GM18520 (cell line): ENCODE results near the gene SYT8.
"Not testable (repeated sequence)": the region's sequence is repeated elsewhere in the genome, so short reads cannot be mapped to it uniquely, and the experiment has no call there.

Experiments
- ATAC-seq: cut with Tn5 transposase; IDR thresholded peaks from one replicate; pipeline ENCODE4 v1.9.1; 2021; ENCODE audit not compliant: unreplicated experiment

The SYT8 gene, protein sequence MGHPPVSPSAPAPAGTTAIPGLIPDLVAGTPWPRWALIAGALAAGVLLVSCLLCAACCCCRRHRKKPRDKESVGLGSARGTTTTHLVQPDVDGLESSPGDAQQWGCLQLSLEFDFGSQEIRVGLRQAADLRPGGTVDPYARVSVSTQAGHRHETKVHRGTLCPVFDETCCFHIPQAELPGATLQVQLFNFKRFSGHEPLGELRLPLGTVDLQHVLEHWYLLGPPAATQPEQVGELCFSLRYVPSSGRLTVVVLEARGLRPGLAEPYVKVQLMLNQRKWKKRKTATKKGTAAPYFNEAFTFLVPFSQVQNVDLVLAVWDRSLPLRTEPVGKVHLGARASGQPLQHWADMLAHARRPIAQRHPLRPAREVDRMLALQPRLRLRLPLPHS

GRCh38 chr11:1834779-1835670, at the start of gene SYT8:
SYT8 (plus strand) TSS chr11:1834990; CDS start chr11:1835106, 116 bp downstream.
- no peak for ATAC-seq

GRCh38 chr11:1785749-1786413, 48.9 kb upstream of the SYT8 start:
- ATAC-seq: no peak

DNA sequence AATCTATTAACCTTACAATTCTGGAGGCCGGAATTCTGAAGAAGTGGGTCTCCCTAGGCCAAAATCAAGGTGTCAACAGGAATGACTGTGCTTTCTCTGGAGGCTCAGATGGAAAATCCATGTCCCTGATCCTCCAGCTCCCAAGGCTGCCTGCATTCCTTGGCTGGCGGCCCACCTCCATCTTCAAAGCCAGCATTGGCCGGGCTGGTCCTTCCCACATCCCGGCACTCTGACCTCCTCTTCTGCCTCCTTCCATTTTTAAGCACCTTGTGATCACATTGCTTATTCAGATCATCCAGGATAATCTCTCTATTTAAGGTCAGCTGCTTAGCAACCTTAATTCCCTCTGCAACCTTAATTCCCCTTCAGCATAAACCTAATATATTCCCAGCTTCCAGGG, 48.3 kb upstream of the SYT8 start:
- no peak for ATAC-seq

DNA sequence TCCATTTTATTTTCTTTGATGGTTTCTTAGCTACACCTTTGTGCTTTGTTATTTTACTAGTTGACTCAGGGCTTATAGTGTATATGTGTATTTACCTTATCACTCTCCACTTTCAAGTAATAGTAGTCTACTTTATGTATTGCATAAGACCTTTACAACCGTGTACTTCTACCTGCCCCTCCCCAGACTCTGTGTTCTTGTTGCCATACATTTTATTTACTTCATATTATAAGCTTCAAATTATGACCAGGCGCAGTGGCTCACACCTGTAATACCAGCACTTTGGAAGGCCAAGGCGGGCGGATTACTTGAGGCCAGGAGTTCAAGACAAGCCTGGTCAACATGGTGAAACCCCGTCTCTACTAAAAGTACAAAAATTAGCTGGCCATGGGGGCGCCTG, 42.9 kb upstream of the SYT8 start:
- ATAC-seq: no peak

DNA sequence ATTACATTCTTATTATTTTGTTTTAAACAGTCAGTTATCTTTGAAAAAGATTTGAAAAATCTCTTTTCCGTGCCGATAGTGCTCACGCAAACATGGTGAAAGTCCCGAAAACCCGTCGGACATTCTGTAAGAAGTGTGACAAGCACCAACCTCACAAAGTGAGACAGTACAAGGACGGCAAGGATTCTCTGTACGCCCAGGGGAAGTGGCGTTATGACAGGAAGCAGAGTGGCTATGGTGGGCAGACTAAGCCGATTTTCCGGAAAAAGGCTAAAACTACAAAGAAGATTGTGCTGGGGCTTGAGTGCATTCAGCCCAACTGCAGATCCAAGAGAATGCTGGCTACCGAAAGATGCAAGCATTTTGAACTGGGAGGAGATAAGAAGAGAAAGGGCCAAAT, 42.3 kb upstream of the SYT8 start:
- ATAC-seq: no peak

GRCh38 chr11:1793081-1793480, 41.7 kb upstream of the SYT8 start:
- no peak for ATAC-seq

DNA sequence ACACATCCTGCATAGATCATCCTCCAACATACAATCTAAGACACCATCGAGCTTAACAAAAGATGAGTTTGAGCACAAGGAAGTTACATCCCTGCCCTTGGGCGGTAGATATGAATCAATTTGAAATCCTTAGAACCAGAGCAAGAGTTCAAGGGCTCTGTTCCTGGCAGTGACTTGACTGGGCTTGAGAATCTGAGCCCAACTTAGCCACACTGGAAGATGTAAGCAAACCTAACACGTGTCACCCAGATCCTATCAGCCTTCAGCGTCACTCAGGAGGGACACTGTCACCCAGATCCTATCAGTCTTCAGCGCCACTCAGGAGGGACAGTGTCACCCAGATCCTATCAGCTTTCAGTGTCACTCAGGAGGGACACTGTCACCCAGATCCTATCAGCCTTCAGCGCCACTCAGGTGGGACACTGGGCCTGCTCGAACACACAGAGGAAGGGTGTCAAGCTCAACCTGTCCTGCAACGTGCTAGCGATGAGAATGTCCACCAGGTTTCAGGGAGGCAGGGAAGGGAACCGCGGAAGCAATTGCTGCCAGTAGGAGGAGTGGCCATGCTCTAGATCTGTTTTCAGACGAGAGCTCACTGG, 38.3 kb upstream of the SYT8 start:
- no peak for ATAC-seq

DNA sequence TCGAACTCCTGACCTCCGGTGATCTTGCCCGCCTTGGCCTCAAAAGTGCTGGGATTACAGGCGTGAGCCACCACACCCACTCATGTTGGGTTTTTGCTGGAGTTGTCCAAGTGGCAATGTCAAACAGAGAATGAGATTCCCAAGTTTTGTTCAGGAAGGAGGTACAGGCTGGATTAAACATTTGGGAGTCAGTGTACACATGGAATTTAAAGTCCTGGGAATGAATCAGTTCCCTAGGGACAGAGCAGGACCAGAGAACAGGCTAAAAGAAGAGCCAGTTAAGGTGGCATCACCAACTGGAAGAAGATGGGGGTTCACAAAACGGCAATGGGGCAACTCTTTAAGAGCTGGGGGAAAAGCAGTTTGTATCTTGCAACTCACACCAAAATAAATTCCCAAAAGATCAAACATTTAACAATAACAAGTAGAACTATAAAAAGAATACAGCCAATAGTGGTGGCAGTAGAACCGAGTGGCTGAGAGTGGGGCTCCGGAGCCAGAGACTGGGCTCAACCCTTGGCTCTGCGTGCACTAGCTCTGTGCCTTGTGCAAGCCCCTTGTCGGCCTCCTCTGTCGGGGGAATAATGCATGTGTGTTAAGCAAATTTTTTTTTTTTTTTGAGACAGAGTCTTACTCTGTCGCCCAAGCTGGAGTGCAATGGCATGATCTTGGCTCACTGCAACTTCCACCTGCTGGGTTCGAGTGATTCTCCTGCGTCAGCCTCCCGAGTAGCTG, 37.2 kb upstream of the SYT8 start:
- no peak for ATAC-seq

DNA sequence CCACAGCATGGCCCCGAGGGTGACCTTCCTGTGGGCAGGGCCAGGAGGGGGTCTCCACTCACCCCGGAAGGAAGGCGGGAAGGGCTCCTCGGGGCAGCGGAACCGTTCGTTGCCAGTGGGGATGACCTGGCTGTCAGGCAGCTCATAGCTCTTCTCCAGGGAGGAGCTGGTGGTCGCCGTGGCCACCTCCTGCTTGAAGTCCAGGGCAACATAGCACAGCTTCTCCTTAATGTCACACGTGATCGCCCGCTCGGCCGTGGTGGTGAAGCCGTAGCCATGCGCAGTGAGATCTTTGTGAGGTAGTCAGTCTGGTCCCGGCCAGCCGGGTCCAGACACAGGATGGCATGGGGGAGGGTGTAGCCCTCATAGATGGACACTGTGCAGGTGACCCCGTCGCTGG, 31.5 kb upstream of the SYT8 start:
- no peak for ATAC-seq

GRCh38 chr11:1803835-1804519, 30.8 kb upstream of the SYT8 start:
- ATAC-seq: not testable (repeated sequence)

DNA sequence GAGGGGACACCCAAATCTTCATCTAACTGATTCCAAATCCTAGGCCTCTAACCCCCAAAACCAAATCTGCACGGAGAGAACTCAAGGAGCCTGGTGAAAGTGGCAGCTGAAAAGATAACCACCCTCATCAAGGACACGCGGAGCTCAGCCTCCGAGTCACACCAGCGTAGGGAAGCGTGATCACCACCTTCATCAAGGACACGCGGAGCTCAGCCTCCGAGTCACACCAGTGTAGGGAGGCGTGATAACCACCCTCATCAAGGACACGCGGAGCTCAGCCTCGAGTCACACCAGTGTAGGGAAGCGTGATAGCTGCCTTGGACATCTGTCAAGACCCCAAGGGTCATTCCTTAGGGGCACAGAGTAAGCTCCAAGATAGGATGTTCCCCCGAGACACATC, 29.3 kb upstream of the SYT8 start:
- ATAC-seq: no peak

DNA sequence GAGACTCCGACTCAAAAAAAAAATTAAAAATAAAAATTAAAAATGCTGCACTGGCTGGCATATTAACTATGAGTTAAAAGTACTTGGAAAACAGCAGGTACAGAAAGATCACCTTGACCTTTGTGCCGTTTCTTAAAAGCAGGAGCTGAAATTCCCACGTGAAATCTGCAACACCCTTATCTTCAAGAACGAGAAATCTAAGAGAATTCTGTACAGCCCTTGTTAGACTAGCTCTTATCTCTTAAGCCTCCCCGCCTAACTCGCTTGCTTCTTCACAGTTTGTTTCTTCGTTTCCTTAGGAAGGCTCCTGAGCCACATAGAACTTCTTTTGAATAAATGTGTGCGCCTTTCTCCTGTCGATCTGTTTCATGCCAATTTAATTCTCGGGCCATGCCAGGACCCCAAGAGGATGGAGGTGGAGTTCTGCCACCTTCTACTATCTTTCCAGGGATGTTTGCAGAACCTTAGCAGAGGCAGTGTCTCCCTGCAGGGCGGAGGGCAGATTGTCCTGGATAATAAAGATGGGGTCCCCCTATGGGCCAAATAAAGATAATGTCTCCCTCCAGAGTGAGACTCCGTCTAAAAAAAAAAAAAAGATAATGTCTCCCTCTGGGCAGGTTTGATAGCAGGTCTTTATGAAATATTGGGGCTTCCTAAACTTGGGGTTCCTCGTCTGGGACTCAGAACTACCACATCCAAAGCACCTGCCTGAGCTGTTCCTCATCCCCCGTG, 27.4 kb upstream of the SYT8 start:
- ATAC-seq: no peak

DNA sequence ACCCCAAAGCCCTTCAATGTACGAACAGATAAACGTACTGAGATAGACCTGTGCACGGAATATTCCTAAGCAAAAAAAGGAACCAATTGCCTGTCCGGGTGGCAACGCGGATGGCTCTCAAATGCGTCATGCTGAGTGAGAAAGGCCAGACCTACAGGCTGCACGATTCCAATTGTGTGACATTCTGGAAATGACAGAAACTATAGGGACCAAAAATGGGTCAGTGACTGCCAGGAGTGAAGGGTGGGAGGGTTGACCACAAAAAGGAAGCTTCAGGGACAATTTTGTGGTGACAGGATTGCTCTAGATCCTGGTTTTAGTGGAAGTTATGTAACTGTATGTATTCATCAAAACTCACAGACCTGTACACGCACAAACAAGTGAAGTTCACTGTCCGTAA, 24.0 kb upstream of the SYT8 start:
- no peak for ATAC-seq

DNA sequence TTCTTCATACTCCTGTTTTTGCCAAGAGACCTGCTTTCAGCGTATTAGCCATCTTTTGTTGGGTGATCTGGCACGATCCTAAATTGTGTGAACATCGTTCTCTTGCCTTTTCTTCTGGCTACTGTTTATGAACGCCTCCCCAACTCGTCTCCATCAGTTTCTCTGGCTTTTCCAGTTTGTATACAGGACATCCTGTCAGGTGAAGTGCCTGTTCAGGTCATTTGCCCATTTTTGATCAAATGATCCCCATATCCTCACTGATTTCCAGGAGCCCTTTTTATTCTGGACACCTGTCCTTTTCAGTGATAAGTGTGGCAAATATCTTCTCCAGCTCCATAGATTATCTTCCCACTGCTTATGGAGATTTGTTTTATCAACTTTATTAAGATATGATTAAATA, 22.5 kb upstream of the SYT8 start:
- ATAC-seq: no peak

DNA sequence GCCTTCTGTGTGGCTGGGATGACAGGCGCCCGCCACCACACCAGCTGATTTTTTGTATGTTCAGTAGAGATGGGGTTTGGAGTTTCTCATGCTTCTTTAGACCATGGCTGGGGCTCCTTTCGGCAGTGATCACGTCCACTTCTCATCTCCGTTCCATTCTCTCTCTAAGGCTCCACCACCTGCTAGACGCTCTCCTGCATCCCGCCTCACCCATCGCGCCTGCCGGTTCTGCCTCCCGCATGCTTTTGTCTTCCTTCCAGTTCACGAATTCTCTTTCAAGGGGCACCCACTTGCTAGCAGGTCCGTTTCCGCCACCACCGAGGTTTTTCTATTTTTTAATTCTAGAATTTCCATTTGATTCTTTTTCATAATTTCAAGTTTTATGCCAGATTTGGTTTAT, 22.0 kb upstream of the SYT8 start:
- ATAC-seq: no peak

DNA sequence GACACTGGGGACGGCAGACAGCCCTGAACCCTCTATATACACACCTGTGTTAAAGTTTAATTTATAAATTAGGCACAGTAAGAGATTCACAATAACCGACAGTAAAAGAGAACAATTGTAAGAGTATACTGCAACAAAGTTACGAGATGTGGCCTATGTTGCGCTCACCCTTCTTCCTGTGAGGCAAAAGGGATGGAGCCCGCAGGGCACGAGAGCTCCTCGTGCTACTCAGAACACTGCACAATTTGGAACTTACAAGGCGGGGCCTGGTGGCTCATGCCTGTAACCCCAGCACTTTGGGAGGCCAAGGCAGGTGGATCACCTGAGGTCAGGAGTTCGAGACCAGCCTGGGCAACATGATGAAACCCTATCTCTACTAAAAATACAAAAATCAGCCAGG, 21.4 kb upstream of the SYT8 start:
- ATAC-seq: not testable (repeated sequence)

DNA sequence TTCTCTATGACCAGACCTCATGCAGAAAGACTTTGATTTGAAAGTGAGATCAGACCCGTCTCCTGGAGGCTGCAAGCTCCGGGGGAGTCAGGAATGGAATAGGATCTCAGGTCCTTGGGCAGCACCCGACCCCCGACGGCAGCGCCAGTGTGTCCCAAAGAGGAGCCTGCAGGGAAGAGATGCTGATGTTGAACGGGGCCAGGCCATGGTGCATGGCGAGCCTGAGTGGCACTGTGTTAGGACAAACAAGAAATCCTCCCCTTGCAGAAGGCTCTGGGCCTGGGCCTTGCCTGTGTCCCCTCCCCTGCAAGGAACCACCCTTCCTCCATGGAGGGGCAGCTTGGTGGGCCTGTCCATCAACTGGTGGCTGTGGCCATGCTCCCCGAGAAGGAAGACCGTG, 20.1 kb upstream of the SYT8 start:
- no peak for ATAC-seq

DNA sequence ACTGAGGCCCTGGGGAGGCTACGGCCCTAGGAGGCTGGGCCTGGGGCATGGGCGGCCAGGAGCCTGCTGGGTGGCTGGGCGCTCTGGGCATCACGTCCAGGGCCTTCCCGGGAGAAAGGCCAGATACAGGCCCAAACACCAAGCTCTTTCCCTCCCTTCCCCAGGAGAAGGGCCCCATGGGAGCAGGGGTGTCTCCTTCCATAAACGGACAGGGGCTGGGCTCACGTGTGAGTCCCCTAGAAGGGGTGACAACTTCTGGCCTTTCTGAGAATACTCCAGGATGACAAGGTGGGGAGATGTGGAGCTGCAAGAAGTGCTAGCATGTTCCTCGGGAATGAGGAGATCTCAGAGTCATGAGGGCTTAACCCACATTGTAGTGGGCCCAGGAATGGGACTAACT, 19.5 kb upstream of the SYT8 start:
- no peak for ATAC-seq

GRCh38 chr11:1815751-1816150, 19.0 kb upstream of the SYT8 start:
- ATAC-seq: no peak
